PC-9 (cell line): ENCODE measurements around the gene HNRNPM. TPM values are rescaled to one million over a fixed set of nuclear protein-coding genes. Genes with fewer than 3 reads are reported as not detected.
A peak's percentile ranks its signal among the peaks of the same experiment; 100 is the strongest.
"Not testable (repeated sequence)": the region's sequence is repeated elsewhere in the genome, so short reads cannot be mapped to it uniquely, and the experiment has no call there.

ENCODE experiments used
- BruUV-seq: library from RNA; stranded (reverse); fragments of 400-500 nt; replicated peaks from 2 replicates; lab custom pipeline; 2021; lab: Mats Ljungman, UMichigan
- CTCF ChIA-PET: fragments of 300-600 bp; sonication (Branson Sonifier 250); formaldehyde crosslinking; loops from one replicate; lab custom pipeline; 2022; ENCODE audit warnings: antibody characterized with exemption; lab: Charles Lee
- POLR2A ChIA-PET: fragments of 300-600 bp; sonication (Branson Sonifier 250); formaldehyde crosslinking; loops from one replicate; lab custom pipeline; 2022; ENCODE audit warnings: antibody characterized with exemption; ENCODE audit not compliant: unreplicated experiment; lab: Charles Lee
- DNase-seq, 2 experiments: peaks; one replicate each; pipeline versions ENCODE4 v3.0.0 to v3.0.0-alpha.2; 2015 to 2022; ENCODE audit warnings: mixed read lengths in 1 of 2
- H2AFZ ChIP-seq: fragments of 200-600 bp; sonication (generic); 2 replicates; pipeline ENCODE4 v1.8.1; 2017; ENCODE audit warnings: antibody characterized with exemption
- H3F3A ChIP-seq: fragments of 200-600 bp; sonication (generic); 2 replicates; pipeline ENCODE4 v1.8.1; 2017; ENCODE audit warnings: antibody characterized with exemption, mild to moderate bottlenecking, low read depth; ENCODE audit not compliant: insufficient read depth
- H3K27ac ChIP-seq: fragments of 200-600 bp; sonication (generic); 2 replicates; pipeline ENCODE4 v1.6.1; 2016; ENCODE audit warnings: mixed run types
- H3K27me3 ChIP-seq: fragments of 200-600 bp; sonication (generic); 2 replicates; pipeline ENCODE4 v1.6.1; 2016; ENCODE audit warnings: low read depth, mixed run types; ENCODE audit not compliant: insufficient read depth
- H3K36me3 ChIP-seq: fragments of 200-600 bp; sonication (generic); 2 replicates; pipeline ENCODE4 v1.6.1; 2016; ENCODE audit warnings: low read depth, mixed run types
- H3K4me1 ChIP-seq: fragments of 200-600 bp; sonication (generic); replicated peaks from 2 replicates; pipeline ENCODE4 v1.6.1; 2016; ENCODE audit warnings: mixed run types; ENCODE audit not compliant: insufficient read depth
- H3K4me2 ChIP-seq: fragments of 200-600 bp; sonication (generic); 2 replicates; pipeline ENCODE4 v1.6.1; 2017; ENCODE audit warnings: mixed run types
- H3K4me3 ChIP-seq: fragments of 200-600 bp; sonication (generic); 2 replicates; pipeline ENCODE4 v1.6.1; 2016; ENCODE audit warnings: mixed run types
- H3K79me2 ChIP-seq: fragments of 200-600 bp; sonication (generic); 2 replicates; pipeline ENCODE4 v1.6.1; 2017; ENCODE audit warnings: low read depth, mixed run types
- H3K9me2 ChIP-seq: fragments of 200-600 bp; sonication (generic); 2 replicates; pipeline ENCODE4 v1.8.1; 2017; ENCODE audit warnings: mild to moderate bottlenecking; ENCODE audit not compliant: insufficient read depth
- H3K9me3 ChIP-seq: fragments of 200-600 bp; sonication (generic); 2 replicates; pipeline ENCODE4 v1.8.1; 2016; ENCODE audit warnings: low read depth; ENCODE audit not compliant: insufficient read depth
- H4K20me1 ChIP-seq: fragments of 200-600 bp; sonication (generic); 2 replicates; pipeline ENCODE4 v1.8.1; 2017; ENCODE audit not compliant: insufficient read depth
- CTCF ChIP-seq: fragments of 200-600 bp; sonication (generic); conservative IDR thresholded peaks from 2 replicates; pipeline ENCODE4 v1.6.1; 2017; ENCODE audit warnings: mixed run types, antibody characterized with exemption, mild to moderate bottlenecking, moderate library complexity
- EZH2 ChIP-seq: fragments of 200-600 bp; sonication (generic); IDR thresholded peaks from 2 replicates; pipeline ENCODE4 v1.8.0; 2017; ENCODE audit warnings: antibody characterized with exemption, low read depth
- intact Hi-C: fragments of 100-400 bp; cut with micrococcal nuclease; formaldehyde crosslinking; loops from one replicate; pipeline ENCODE4 v1.10.0; 2022; ENCODE audit not compliant: unreplicated experiment
- total RNA-seq: library from RNA; stranded (reverse); gene quantifications from 2 replicates; pipeline ENCODE4 v1.2.3, GENCODE V29; 2021

The HNRNPM gene
- total RNA-seq, 1 experiment from 2014 or later: 239 TPM

- H3F3A ChIP-seq: peaks cover 22% of the 10 kb centered on the region; the same call in 1 of the 2 replicates
- H3K27ac ChIP-seq: no peak overlapping the region
- H4K20me1 ChIP-seq: peaks cover 36% of the 10 kb centered on the region
- H3K79me2 ChIP-seq: peaks cover 10% of the 10 kb centered on the region
- intact Hi-C loops: no loop called here
- H2AFZ ChIP-seq: no peak overlapping the region
- CTCF ChIA-PET: no interaction called here
- TF ChIP-seq EZH2 (no peak), CTCF (no peak)
- no peaks in the 10 kb centered on the region for H3K27me3 ChIP-seq
- POLR2A ChIA-PET: interaction anchor here (0.9 kb wide), 1 partner anchor 48 kb away, joined by 4 read pairs; no protein-coding TSS in a partner anchor
- peaks cover 8% of the 10 kb centered on the region; the same call in 1 of the 2 replicates for H3K36me3 ChIP-seq
- H3K4me2 ChIP-seq: no peak overlapping the region
- no TSS peak for BruUV-seq
- H3K9me2 ChIP-seq: no peaks in the 10 kb centered on the region
- DNase-seq: no peak
- no peak overlapping the region for H3K4me3 ChIP-seq
- no peaks in the 10 kb centered on the region for H3K9me3 ChIP-seq
- H3K4me1 ChIP-seq: no peaks in the 10 kb centered on the region
Measured at GRCh38 chr19:8403098-8403819, 41.5 kb upstream of the HNRNPM start.

- H3K27me3 ChIP-seq: no peaks in the 10 kb centered on the region
- H3K79me2 ChIP-seq: peaks cover 6% of the 10 kb centered on the region; the same call in 1 of the 2 replicates
- peaks cover 8% of the 10 kb centered on the region; the same call in 1 of the 2 replicates for H3K36me3 ChIP-seq
- BruUV-seq: TSS peak; percentile 28
- no peaks in the 10 kb centered on the region for H3K9me3 ChIP-seq
- no peak overlapping the region for H2AFZ ChIP-seq
- intact Hi-C loops: no loop called here
- H3K4me1 ChIP-seq: no peaks in the 10 kb centered on the region
- ChIA-PET POLR2A (interaction anchor here (0.9 kb wide), 1 partner anchor 48 kb away, joined by 4 read pairs; no protein-coding TSS in a partner anchor), CTCF (no interaction called here)
- H3F3A ChIP-seq: peaks cover 20% of the 10 kb centered on the region; the same call in 1 of the 2 replicates
- TF ChIP-seq EZH2 (no peak), CTCF (no peak)
- no peaks in the 10 kb centered on the region for H3K9me2 ChIP-seq
- DNase-seq: no peak
- H3K4me2 ChIP-seq: no peak overlapping the region
- no peak overlapping the region for H3K4me3 ChIP-seq
- H3K27ac ChIP-seq: no peak overlapping the region
- peaks cover 31% of the 10 kb centered on the region for H4K20me1 ChIP-seq
Measured at GRCh38 chr19:8403820-8404109, 41.0 kb upstream of the HNRNPM start.

GRCh38 chr19:8404391-8405151, 40.2 kb upstream of the HNRNPM start:
- Histone ChIP-seq H2AFZ (no peak overlapping the region), H3K4me2 (no peak overlapping the region), H4K20me1 (peaks cover 23% of the 10 kb centered on the region), H3F3A (peaks cover 20% of the 10 kb centered on the region; the same call in 1 of the 2 replicates), H3K9me2 (no peaks in the 10 kb centered on the region), H3K79me2 (peaks cover under 1% of the 10 kb centered on the region; the same call in 1 of the 2 replicates), H3K9me3 (no peaks in the 10 kb centered on the region), H3K27ac (no peak overlapping the region), H3K4me3 (no peak overlapping the region), H3K27me3 (no peaks in the 10 kb centered on the region), H3K36me3 (peaks cover 8% of the 10 kb centered on the region; the same call in 1 of the 2 replicates), H3K4me1 (no peaks in the 10 kb centered on the region)
- DNase-seq: no peak
- TF ChIP-seq CTCF: no peak
- TF ChIP-seq EZH2: no peak
- POLR2A ChIA-PET: no interaction called here
- intact Hi-C loops: no loop called here
- CTCF ChIA-PET: interaction anchor here (0.8 to 0.9 kb wide), 2 partner anchors 50 to 175 kb away, joined by 3 to 4 read pairs; no protein-coding TSS in a partner anchor
- no TSS peak for BruUV-seq

- CTCF ChIA-PET: interaction anchor here (0.6 kb wide), 1 partner anchor 74 kb away, joined by 3 read pairs; no protein-coding TSS in a partner anchor
- H3K79me2 ChIP-seq, H3K9me2 ChIP-seq, H4K20me1 ChIP-seq, H3K27ac ChIP-seq, H3K4me2 ChIP-seq, H2AFZ ChIP-seq, H3K4me1 ChIP-seq, H3K4me3 ChIP-seq, H3K27me3 ChIP-seq, DNase-seq, H3K9me3 ChIP-seq, H3K36me3 ChIP-seq, BruUV-seq: not testable (repeated sequence)
- POLR2A ChIA-PET: interaction anchor here (0.5 kb wide), 1 partner anchor 90 kb away, joined by 4 read pairs; no protein-coding TSS in a partner anchor
- H3F3A ChIP-seq: peaks cover 37% of the 10 kb centered on the region
- intact Hi-C loops: loop anchor here (5.0 to 10.0 kb wide), 2 partner anchors 47 to 74 kb away; no protein-coding TSS in a partner anchor
Measured at GRCh38 chr19:8410718-8411117, 34.1 kb upstream of the HNRNPM start.
